ENCODE results near the gene RYR2.

DNA sequence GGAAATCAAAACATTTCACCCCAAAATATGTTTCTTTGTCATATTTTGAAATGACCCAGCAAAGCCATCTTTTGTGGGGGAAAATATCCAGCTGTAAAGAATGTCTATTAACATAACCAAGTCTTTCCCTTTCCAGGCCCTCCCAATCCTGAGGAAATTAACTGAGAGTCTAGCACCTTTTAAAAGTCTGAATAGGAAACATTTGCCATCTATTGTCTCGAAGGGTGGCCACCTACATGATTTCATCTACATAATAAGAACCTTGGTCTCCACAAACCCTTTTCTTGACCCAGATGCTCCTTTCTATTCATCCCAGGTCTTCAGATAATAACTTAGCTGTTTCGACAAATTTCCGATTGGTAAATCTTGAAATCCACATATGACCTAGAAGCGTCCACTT, 32.4 kb upstream of the RYR2 start:
- TF ChIP-seq, protein P1, sequence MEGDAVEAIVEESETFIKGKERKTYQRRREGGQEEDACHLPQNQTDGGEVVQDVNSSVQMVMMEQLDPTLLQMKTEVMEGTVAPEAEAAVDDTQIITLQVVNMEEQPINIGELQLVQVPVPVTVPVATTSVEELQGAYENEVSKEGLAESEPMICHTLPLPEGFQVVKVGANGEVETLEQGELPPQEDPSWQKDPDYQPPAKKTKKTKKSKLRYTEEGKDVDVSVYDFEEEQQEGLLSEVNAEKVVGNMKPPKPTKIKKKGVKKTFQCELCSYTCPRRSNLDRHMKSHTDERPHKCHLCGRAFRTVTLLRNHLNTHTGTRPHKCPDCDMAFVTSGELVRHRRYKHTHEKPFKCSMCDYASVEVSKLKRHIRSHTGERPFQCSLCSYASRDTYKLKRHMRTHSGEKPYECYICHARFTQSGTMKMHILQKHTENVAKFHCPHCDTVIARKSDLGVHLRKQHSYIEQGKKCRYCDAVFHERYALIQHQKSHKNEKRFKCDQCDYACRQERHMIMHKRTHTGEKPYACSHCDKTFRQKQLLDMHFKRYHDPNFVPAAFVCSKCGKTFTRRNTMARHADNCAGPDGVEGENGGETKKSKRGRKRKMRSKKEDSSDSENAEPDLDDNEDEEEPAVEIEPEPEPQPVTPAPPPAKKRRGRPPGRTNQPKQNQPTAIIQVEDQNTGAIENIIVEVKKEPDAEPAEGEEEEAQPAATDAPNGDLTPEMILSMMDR (IDR thresholded peaks at IDR 0.05): no peak
- no peak for TF ChIP-seq POLR2A (IDR thresholded peaks at IDR 0.05)

All from heart left ventricle (tissue), 13 donors.